HG03039 (cell line): Measurements from ENCODE around the gene MYH7B.

ENCODE experiments used
- ATAC-seq: cut with Tn5 transposase; IDR thresholded peaks from one replicate; pipeline ENCODE4 v1.9.1; 2021; ENCODE audit warnings: mild to moderate bottlenecking, moderate library complexity; ENCODE audit not compliant: unreplicated experiment

Gene MYH7B

GRCh38 chr20:34943808-34944567 lies 11.7 kb upstream of the MYH7B start:
- no peak for ATAC-seq

DNA sequence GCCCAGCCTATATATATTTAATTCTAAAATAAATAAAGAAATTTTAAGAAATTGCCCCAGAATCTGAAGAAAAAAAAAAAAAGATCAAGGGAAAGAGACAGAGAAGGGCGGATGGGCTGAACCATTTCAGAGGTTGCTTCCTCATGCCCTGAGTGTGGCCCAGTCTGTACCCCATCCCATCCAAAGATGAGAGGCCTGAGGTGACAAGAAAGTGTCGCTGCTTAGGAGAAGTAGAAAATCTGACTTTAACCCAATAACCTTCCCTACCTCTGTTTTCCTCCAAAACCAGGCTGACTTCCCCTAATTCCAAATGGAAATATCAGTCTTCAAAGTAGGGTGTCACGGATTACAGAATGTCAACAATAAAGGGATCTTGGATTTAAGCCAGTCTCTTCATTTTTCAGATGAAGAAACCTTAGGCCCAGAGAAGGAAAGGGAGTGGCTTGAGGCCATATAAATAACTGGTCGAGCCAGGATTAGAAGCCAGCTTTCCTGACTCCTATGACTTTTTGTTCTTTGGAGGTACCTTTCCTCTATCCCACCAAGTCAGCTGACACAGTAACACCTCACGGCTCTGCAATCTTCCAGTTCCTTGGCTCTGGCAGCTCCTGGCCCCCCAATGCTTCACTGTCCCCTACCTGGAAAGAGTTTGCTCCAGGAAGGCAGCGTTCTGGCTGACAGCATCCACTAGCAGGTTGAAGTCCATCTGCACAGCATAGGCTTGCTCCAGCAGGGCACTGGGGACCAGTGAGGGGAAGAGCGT lies 10.2 kb upstream of the MYH7B start:
- no peak for ATAC-seq

DNA sequence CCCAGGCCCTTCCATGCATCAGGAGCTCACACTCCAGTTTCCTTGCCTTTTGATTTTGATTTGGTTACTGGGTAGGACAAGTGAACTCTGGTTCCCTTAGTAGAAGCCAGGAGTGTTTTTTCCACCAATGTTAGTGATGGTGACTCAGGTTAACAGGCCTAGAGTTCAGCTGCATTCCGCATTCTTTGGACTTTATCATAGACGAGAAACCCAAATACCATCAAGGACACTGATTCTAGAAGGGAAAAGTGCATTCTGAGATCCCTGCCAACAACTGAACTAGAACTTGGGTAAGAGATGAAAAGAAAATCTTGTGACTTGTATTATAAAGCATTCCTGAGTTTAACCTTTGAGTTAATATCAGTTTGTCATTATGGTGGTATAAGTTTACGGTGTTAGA lies 9.0 kb upstream of the MYH7B start:
- no peak for ATAC-seq

GRCh38 chr20:34947336-34947735 lies 8.3 kb upstream of the MYH7B start:
- ATAC-seq: no peak

DNA sequence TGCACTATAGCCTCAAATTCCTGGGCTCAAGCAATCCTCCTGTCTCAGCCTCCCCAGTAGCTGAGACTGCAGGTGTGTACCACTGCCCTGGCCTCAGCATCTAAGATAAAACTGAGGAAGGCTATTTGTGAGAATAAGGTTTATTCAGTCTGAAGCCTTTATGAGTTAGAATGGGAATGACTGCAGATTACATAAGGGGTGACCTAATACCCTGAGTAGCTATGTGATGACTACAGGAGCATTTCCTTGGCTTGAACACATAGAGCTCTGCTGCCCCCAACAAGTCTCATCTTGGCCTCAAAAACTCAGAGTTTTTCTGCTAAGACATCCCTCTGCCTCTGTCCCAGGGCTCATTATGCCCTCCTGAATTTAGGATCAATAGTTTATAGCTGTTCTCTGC lies 7.6 kb upstream of the MYH7B start:
- ATAC-seq: no peak

DNA sequence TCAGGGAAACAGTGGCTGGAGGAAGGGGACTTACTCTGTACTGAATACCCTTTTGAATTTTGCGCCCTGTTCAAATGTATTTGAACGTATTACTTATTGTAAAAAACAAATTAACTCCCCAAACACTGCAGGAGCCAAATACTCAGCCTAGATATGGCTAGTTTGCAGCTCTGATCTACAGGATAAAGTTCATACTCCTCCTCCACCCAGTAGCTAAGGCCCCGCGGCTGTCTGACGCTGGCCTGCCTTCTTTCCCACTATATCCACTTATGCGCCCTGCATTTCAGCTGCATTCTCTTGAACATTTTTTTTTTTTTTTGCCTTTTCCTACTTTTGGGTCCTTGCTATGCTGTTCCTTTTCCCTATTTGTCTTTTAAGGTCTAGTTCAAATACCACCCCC lies 6.5 kb upstream of the MYH7B start:
- ATAC-seq: no peak

DNA sequence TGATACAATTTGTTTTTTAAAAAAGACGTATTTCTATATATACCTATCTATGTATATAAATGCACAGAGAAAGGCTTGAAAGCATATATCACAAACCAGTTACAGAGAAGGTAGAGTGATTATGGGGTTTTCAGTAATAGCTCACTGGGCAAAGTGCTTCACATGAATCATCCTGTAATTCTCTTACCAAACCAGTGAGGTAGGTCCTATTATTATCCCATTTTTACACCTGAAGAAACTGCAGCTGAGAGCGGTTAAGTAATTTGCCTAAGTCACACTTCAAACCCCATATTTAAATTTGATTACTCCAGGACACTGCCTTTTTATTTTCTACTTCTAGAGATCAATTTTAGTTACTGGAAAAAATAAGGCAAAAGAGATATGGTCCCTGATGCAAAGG lies 4.4 kb upstream of the MYH7B start:
- no peak for ATAC-seq

DNA sequence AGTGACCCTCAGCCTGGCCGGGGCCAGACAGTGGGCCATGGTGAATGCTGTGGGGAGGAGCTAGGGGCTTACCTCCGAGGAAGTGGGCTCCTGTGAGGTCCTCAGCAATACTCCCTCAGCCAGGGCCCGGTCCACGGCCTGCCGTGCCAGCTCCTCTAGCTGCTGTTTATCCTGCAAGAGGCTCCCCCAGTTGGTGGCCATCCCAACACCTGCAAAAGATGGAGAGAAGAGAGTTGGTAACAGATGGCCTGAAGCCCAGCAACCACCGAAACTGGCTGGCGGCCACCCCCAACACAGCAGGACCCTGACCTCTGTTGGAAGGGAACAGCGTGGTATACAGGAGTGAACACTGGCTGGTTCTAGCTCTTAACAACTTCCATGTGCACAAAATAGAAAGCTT lies 4.0 kb upstream of the MYH7B start:
- ATAC-seq: no peak

- no peak for ATAC-seq
Observed at GRCh38 chr20:34952671-34953070, 3.0 kb upstream of the MYH7B start.

- no peak for ATAC-seq
Observed at GRCh38 chr20:34953960-34954359, 1.7 kb upstream of the MYH7B start.

GRCh38 chr20:34954904-34955230 lies 801 bp upstream of the MYH7B start:
- no peak for ATAC-seq

DNA sequence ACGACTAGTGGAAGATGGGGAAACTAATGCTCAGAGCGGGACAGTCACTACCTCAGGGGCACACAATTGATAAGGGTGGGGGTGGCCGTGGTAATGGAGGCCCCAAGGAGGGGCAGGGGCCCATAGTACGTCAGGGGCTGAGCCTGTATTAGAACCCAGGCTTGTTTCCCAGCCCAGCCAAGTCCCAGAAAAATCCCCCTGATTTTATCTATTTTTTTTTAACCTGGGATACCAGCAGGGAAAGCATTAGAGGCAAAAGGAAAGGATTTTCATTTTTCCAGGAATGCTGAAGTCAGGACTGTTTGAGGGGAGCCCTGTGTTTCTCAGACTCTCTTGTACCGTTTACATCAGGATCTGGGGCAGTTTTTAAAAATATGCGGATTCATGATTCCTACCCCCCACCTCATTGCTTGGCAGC lies 382 bp downstream of the MYH7B start:
- ATAC-seq: no peak

DNA sequence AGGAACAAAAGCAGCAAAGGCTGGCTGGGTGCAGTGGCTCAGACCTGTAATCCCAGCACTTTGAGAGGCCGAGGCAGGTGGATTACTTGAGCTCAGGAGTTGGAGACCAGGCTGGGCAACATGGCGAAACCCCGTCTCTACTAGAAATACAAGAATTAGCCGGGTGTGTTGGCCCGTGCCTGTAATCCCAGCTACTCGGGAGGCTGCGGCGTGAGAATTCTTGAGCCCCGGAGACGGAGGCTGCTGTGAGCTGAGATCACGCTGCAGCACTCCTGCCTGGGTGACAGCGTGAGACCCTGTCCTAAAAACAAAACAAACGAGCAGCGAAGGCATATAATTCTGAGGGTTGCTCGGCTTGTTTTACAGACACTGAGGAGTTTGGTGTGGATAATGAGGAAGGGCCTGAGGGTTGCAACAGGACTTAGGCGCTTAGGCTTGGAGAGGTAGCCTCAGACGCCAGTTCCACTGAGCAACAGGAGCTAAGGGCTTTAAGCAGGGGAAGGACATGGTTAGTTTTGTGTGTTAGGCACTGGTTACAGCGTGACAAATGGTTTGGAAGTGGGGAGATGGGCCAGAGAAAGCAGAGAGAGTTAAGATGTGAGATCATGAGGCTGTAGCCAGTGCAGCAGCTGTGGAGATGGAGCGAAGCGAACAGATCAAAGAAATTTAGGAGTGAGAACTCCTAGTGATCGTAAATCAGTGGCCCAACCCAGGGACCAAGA lies 1.2 kb downstream of the MYH7B start:
- ATAC-seq: no peak

- no peak for ATAC-seq
Observed at GRCh38 chr20:34964486-34964885, 8.8 kb downstream of the MYH7B start.

DNA sequence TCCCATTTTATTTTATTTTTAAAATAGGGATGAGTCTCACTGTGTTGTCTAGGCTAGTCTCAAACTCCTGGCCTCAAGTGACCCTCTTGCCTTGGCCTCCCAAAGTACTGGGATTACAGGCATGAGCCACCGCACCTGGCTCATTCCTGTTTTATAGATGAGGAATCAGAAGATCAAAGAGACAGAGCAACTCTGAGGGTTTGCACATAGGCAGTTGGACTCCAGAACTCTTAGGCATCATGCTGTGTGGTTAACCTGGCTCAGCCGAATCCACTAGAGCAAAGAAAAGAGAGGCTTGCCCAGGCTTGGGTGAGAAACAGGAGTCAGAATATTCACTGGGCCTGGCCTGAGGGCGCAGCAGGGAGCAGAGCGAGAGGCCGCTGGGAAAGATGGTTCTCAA lies 9.4 kb downstream of the MYH7B start:
- ATAC-seq: no peak

GRCh38 chr20:34967421-34967820 lies 11.8 kb downstream of the MYH7B start:
- no peak for ATAC-seq

DNA sequence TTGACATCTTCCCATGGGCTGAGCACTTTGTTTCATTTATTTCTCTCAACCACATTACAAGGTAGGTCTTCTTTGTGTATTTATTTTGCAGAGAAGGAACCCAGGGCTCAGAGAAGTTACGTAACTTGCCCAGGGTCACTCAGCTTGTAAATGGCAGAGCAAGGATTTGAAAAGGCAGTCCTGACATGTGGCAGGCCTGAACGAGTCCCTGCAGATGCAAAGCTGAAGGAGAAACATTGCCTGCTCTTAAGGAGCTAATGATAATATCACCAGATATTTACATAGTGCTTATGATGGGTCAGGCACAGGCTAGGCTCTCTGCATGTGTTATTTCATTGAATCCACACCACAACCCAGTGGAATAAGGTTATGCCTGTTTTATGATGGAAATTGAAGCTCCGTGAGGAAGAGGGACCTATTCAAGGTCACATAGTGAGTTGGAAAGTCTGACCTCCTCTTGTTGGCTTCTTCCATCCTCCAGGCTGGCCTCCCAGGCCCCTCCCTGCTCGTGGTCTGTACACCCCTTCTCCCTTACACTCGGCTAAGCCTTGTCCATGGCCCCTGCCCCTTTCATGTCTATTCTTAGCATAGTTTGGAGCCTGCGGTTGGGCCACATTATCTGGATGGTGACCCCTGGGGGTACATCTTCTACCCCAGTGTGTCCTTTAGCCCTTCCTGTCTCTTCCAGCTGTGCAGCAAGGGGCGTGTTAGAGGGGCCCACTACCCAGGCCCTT lies 12.5 kb downstream of the MYH7B start:
- no peak for ATAC-seq

GRCh38 chr20:34970193-34970840 lies 14.6 kb downstream of the MYH7B start:
- ATAC-seq: no peak

DNA sequence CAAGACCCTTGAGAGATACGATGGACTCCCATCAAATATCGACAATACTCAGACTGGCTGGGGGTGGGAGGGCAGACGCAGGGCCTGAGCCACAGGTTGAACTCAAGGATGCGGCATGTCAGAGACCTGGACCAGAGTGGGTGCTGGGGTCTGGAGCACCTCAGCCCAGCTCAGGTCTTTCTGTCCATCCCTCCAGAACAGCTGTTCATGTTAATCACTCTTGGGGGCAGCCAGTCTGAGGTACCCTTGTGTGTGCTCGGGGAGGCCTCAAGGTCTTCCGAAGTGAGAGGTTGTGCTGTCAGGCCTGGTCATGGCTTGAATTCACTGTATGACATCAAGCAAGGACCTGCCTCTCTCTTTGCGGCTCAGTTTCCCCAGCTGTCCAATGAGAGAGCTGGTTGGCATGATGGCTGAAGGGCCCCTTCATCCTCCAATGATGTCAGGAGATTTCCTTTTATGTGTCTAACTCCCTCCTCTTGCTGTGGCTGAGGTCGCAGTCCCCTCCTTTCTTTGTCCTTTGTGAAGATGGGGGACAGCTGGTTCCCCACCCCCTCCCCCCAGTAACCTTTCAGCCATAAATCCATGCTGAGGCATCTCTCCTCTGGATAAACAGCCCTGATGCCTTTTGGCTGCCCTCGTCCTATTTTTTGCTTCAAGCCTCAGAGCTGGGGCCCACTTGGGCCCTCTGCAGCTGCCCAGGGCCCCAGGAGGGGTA lies 15.3 kb downstream of the MYH7B start:
- no peak for ATAC-seq

DNA sequence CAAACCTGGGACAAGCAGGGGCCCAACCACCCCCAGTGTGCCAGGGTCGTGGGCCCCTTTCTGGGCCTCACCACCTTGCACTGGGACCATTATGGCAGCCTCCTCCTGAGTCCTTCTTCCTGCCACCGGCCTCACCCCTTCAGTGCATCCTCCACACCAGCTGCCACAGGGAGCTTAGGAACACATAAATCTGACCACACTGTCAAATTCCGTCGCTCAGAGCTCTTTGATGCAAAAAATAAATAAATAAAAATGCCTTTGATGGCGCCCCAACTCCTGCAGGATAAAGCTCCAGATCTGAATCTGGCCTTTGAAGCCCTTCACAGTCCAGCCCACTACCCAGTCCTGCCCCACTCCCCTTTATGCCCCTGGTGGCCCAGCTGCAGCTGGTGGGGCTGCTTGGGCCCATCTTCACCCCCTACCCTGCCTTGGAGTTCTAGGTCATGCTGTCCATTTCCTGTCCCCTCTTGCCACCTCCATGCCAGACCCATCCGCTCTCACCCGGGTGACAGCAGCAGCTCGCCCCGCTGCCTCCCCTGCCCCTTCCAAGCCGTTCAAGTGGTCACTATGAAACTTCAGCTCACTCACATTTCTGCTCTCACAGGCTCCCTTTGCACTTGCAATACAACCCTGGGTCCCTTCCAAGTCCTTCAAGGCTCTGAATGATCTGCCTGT lies 16.0 kb downstream of the MYH7B start:
- ATAC-seq: no peak
